OCI-LY3 (cell line): ENCODE measurements around the gene LAMA1.

ENCODE experiments used
- CTCF ChIP-seq: fragments of 200-600, 300-600 bp; sonication (generic); IDR thresholded peaks from 2 replicates; pipeline ENCODE4 v1.5.1; 2014; ENCODE audit warnings: antibody characterized with exemption, low read length, low read depth
- EZH2phosphoT487 ChIP-seq: fragments of 200-600 bp; shearing (Covaris generic); IDR thresholded peaks from 2 replicates; pipeline ENCODE4 v1.6.1; 2018; ENCODE audit warnings: antibody characterized with exemption, mixed run types, low read depth

- TF ChIP-seq CTCF (no peak), EZH2phosphoT487 (no peak)
These were observed 145.6 kb downstream of the LAMA1 start for GRCh38 chr18:6971823-6972478.
